ENCODE data around the gene PPP3R1. TPM values are rescaled to one million over a fixed set of nuclear protein-coding genes. Genes with fewer than 3 reads are reported as not detected.

The PPP3R1 gene
- total RNA-seq, 2 experiments from 2014 or later = 15.1 to 90.3 TPM

DNA sequence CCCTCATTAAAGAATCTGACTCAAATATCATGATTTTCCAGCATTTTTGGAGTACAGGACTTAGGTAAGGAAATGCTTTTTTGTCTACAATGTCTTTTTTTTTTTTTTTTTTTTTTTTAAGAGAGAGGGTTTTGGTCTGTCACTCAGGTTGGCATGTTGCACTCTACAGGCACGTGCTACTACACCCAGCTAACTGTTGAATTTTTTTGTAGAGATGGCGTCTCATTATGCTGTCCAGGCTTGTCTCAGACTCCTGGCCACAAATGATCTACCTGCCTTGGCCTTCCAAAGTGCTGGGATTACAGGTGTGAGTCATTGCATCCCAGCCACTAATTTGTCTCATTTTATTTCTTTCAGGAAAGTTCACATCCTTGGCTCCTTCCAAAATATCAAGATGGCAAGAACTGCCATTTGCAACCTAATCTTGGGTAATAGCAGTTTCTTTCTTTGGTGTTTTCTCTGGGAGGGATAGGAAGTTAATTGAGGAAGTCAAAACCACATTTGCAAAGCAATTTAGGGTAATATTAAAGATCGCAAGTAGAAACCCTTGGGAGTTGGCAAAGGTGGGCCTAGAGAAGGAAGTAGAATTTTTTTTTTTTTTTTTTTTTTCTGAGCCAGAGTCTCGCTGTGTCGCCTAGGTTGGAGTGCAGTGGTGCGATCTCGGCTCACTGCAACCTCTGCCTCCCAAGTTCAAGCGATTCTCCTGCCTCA, 79.2 kb downstream of the PPP3R1 start:
- Histone ChIP-seq H2AFZ (ENCODE audit: low read length) (no peak overlapping the region), H3K27ac (ENCODE audit: low read depth, low read length, poor library complexity, severe bottlenecking) (no peak overlapping the region), H3K36me3 (ENCODE audit: insufficient read depth, low read length) (peaks cover 97% of the 10 kb centered on the region), H3K4me3 (ENCODE audit: low read depth, low read length, poor library complexity, severe bottlenecking) (no peak overlapping the region), H3K79me2 (ENCODE audit: insufficient read depth, low read depth, low read length) (no peaks in the 10 kb centered on the region), H3K9me3 (ENCODE audit: low read length) (no peaks in the 10 kb centered on the region), H3K9me2 (ENCODE audit: insufficient read depth, low read length) (no peaks in the 10 kb centered on the region), H4K20me1 (ENCODE audit: insufficient read depth, low read length) (no peaks in the 10 kb centered on the region; the same call in 1 of the 2 replicates), H3K4me2 (ENCODE audit: low read length) (no peak overlapping the region), H3K4me1 (ENCODE audit: insufficient read depth, low read length, poor library complexity, severe bottlenecking) (peaks cover 7% of the 10 kb centered on the region)
- intact Hi-C loops (cut with micrococcal nuclease; ENCODE audit: unreplicated experiment) = no loop called here
- no peak for DNase-seq (ENCODE audit: low spot score)
- ChIA-PET POLR2A (interaction anchor here (0.5 to 0.7 kb wide), 2 partner anchors 291 to 515 kb away, joined by 3 to 5 read pairs; no protein-coding TSS in a partner anchor), CTCF (ENCODE audit: unreplicated experiment) (no interaction called here)
- TF ChIP-seq, protein P1, sequence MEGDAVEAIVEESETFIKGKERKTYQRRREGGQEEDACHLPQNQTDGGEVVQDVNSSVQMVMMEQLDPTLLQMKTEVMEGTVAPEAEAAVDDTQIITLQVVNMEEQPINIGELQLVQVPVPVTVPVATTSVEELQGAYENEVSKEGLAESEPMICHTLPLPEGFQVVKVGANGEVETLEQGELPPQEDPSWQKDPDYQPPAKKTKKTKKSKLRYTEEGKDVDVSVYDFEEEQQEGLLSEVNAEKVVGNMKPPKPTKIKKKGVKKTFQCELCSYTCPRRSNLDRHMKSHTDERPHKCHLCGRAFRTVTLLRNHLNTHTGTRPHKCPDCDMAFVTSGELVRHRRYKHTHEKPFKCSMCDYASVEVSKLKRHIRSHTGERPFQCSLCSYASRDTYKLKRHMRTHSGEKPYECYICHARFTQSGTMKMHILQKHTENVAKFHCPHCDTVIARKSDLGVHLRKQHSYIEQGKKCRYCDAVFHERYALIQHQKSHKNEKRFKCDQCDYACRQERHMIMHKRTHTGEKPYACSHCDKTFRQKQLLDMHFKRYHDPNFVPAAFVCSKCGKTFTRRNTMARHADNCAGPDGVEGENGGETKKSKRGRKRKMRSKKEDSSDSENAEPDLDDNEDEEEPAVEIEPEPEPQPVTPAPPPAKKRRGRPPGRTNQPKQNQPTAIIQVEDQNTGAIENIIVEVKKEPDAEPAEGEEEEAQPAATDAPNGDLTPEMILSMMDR (conservative IDR thresholded peaks at IDR 0.05; ENCODE audit: low read length) = no peak
- TF ChIP-seq EZH2phosphoT487 (IDR thresholded peaks at IDR 0.05; ENCODE audit: borderline replicate concordance, low read depth, low read length) = no peak
- BruUV-seq (replicated peaks) = no TSS peak

- H2AFZ ChIP-seq (ENCODE audit: low read length) = no peak overlapping the region
- H3K79me2 ChIP-seq (ENCODE audit: insufficient read depth, low read depth, low read length) = no peaks in the 10 kb centered on the region
- H3K27ac ChIP-seq (ENCODE audit: low read depth, low read length, poor library complexity, severe bottlenecking) = no peak overlapping the region
- ChIA-PET CTCF (ENCODE audit: unreplicated experiment) (no interaction called here), POLR2A (interaction anchor here (0.5 kb wide), 1 partner anchor 516 kb away, joined by 5 read pairs; no protein-coding TSS in a partner anchor)
- H3K9me2 ChIP-seq (ENCODE audit: insufficient read depth, low read length) = no peaks in the 10 kb centered on the region
- intact Hi-C loops (cut with micrococcal nuclease; ENCODE audit: unreplicated experiment) = no loop called here
- H3K9me3 ChIP-seq (ENCODE audit: low read length) = no peaks in the 10 kb centered on the region
- H3K4me2 ChIP-seq (ENCODE audit: low read length) = no peak overlapping the region
- DNase-seq (ENCODE audit: low spot score) = no peak
- no peak overlapping the region for H3K4me3 ChIP-seq (ENCODE audit: low read depth, low read length, poor library complexity, severe bottlenecking)
- TF ChIP-seq, protein P1 (conservative IDR thresholded peaks at IDR 0.05; ENCODE audit: low read length) = no peak
- no peak for TF ChIP-seq EZH2phosphoT487 (IDR thresholded peaks at IDR 0.05; ENCODE audit: borderline replicate concordance, low read depth, low read length)
- H3K4me1 ChIP-seq (ENCODE audit: insufficient read depth, low read length, poor library complexity, severe bottlenecking) = peaks cover 7% of the 10 kb centered on the region
- H3K36me3 ChIP-seq (ENCODE audit: insufficient read depth, low read length) = peaks cover 97% of the 10 kb centered on the region
- H4K20me1 ChIP-seq (ENCODE audit: insufficient read depth, low read length) = no peaks in the 10 kb centered on the region; the same call in 1 of the 2 replicates
- BruUV-seq (replicated peaks) = no TSS peak
Measured at GRCh38 chr2:68172521-68172920, 79.8 kb downstream of the PPP3R1 start.

- H3K4me2 ChIP-seq (ENCODE audit: low read length) = no peak overlapping the region
- intact Hi-C loops (cut with micrococcal nuclease; ENCODE audit: unreplicated experiment) = no loop called here
- no peaks in the 10 kb centered on the region for H3K79me2 ChIP-seq (ENCODE audit: insufficient read depth, low read depth, low read length)
- no peak for TF ChIP-seq EZH2phosphoT487 (IDR thresholded peaks at IDR 0.05; ENCODE audit: borderline replicate concordance, low read depth, low read length)
- TF ChIP-seq, protein P1 (conservative IDR thresholded peaks at IDR 0.05; ENCODE audit: low read length) = no peak
- H3K27ac ChIP-seq (ENCODE audit: low read depth, low read length, poor library complexity, severe bottlenecking) = no peak overlapping the region
- CTCF ChIA-PET (ENCODE audit: unreplicated experiment) = no interaction called here
- H3K9me2 ChIP-seq (ENCODE audit: insufficient read depth, low read length) = no peaks in the 10 kb centered on the region
- peaks cover 7% of the 10 kb centered on the region for H3K4me1 ChIP-seq (ENCODE audit: insufficient read depth, low read length, poor library complexity, severe bottlenecking)
- POLR2A ChIA-PET = no interaction called here
- H3K36me3 ChIP-seq (ENCODE audit: insufficient read depth, low read length) = peaks cover 97% of the 10 kb centered on the region
- no peak overlapping the region for H3K4me3 ChIP-seq (ENCODE audit: low read depth, low read length, poor library complexity, severe bottlenecking)
- H3K9me3 ChIP-seq (ENCODE audit: low read length) = no peaks in the 10 kb centered on the region
- BruUV-seq (replicated peaks) = no TSS peak
- H4K20me1 ChIP-seq (ENCODE audit: insufficient read depth, low read length) = no peaks in the 10 kb centered on the region
- DNase-seq (ENCODE audit: low spot score) = no peak
- no peak overlapping the region for H2AFZ ChIP-seq (ENCODE audit: low read length)
Measured at GRCh38 chr2:68171684-68172083, 80.6 kb downstream of the PPP3R1 start.
